GM12892 (cell line): ENCODE measurements around the gene ZNF628.

Experiments used
- DNase-seq: peaks from one replicate; pipeline ENCODE4 v3.0.0; 2011; ENCODE audit not compliant: insufficient read length
- FAIRE-seq: peaks from 2 replicates; lab custom pipeline; 2011; peaks lifted over from hg19 to GRCh38; lab: Jason Lieb, UNC
- POLR2A ChIP-seq: IDR thresholded peaks from 2 replicates; pipeline ENCODE4 v1.6.1; 2011; ENCODE audit warnings: low read depth, low read length, control low read depth
- POLR2AphosphoS5 ChIP-seq: IDR thresholded peaks from 2 replicates; pipeline ENCODE4 v1.6.1; 2011; ENCODE audit warnings: low read depth, low read length, control low read depth
- TAF1 ChIP-seq: IDR thresholded peaks from 2 replicates; pipeline ENCODE4 v1.6.1; 2011; ENCODE audit warnings: low read depth, mild to moderate bottlenecking, control low read depth, low read length, borderline replicate concordance

ZNF628 gene

DNA sequence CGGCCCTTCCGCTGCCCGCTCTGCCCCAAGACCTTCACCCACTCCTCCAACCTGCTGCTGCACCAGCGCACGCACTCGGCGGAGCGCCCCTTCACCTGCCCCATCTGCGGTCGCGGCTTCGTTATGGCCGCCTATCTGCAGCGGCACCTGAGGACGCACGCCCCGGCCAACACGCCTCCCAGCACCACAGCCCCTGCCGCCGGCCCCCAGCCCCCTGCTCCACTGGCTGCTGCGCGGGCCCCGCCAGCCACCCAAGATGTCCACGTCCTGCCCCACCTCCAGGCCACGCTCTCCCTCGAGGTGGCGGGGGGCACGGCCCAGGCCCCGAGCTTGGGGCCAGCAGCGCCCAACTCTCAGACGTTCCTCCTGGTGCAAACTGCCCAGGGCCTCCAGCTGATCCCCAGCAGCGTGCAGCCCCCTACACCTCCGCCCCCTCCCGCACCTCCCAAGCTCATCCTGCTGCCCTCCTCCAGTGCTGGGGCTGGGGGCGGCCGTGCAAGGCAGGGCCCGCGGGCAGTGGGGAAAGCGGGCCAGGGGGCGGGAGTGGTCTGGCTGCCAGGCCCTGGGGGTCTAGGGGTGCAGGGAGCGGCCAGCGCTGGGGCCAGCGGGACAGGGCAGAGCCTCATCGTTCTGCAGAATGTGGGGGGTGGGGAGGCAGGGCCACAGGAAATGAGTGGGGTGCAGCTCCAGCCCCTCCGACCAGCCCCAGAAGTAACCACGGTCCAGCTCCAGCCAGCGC lies 6.7 kb downstream of the ZNF628 start:
- DNase-seq (no peak), FAIRE-seq (no peak)
- TF ChIP-seq POLR2A (no peak), POLR2AphosphoS5 (no peak), TAF1 (no peak)

DNA sequence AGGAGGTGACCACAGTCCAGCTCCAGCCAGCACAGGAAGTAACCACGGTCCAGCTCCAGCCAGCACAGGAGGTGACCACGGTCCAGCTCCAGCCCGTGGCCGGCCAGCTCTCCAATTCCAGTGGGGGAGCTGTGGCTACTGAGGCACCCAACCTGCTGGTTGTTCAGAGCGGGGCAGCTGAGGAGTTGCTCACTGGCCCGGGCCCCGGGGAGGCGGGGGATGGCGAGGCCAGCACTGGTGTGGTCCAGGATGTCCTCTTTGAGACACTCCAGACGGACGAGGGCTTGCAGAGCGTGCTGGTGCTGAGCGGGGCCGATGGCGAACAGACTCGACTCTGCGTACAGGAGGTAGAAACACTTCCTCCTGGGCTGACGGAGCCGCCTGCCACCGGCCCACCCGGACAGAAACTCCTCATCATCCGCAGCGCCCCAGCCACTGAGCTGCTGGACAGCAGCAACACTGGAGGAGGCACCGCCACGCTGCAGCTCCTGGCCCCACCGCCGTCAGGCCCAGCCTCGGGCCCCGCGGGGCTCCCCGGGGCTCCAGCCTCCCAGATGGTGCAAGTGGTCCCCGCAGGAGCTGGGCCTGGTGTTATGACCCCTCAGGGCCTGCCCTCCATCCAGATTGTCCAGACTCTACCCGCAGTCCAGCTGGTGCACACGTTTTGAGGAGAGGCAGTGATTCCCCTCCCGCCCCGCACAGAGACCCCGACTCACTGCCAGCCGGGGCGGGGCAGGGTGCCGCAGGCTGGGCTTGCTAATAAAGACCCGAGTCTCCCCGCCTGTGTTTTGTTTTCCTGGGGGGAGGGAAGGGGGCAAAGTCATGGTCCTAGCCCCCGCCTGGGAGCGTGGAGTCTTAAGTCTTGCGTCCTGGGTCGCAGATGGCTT lies 7.5 kb downstream of the ZNF628 start:
- no peak for TF ChIP-seq TAF1
- TF ChIP-seq POLR2A, result 0 out of 2 replicates have a peak, but pooled peaks have one; percentile 18
- DNase-seq, result no peak
- no peak for FAIRE-seq

- TF ChIP-seq POLR2AphosphoS5 (peak; percentile 54; the same call in 1 of the 2 replicates), POLR2A (peak; percentile 52; the same call in 1 of the 2 replicates), TAF1 (no peak)
- DNase-seq, result peak; percentile 96
- peak; percentile 86 for FAIRE-seq
Observed at GRCh38 chr19:55484593-55485438, 8.4 kb downstream of the ZNF628 start, which contains the start of gene NAT14. Gene NAT14 (plus strand): TSS chr19:55485188. CDS start chr19:55485709, 521 bp downstream.

DNA sequence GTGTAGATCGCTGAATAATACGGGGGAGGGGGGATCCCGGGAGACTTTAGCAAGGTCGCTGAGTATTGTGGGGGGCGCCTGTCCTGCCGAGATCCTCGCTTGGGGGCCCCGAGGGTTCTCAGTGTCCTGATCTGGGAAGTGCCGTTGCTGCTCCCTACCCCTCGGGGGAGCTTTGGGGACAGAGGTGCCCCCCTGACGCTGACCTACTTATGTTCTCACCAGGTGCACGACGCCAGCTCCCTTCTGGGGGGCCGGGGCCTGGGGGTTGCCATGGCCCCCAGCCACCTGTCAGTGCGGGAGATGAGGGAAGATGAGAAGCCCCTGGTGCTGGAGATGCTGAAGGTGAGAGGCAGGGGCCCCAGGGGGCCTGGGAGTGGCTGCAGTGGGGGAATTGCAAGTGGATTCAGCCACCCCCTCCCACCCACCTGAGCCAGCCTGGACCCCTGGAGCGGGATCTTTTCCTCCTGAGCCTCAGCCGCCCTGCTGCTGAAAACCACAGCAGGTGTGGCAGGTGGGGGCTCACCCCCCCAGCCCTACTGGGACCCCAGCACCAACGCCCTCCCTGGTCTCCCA lies 9.1 kb downstream of the ZNF628 start:
- DNase-seq, result no peak
- TF ChIP-seq POLR2A, result no peak
- TF ChIP-seq TAF1, result no peak
- no peak for TF ChIP-seq POLR2AphosphoS5
- FAIRE-seq, result no peak

GRCh38 chr19:55486043-55486970 lies 9.9 kb downstream of the ZNF628 start:
- DNase-seq (no peak), FAIRE-seq (no peak)
- TF ChIP-seq TAF1, result no peak

DNA sequence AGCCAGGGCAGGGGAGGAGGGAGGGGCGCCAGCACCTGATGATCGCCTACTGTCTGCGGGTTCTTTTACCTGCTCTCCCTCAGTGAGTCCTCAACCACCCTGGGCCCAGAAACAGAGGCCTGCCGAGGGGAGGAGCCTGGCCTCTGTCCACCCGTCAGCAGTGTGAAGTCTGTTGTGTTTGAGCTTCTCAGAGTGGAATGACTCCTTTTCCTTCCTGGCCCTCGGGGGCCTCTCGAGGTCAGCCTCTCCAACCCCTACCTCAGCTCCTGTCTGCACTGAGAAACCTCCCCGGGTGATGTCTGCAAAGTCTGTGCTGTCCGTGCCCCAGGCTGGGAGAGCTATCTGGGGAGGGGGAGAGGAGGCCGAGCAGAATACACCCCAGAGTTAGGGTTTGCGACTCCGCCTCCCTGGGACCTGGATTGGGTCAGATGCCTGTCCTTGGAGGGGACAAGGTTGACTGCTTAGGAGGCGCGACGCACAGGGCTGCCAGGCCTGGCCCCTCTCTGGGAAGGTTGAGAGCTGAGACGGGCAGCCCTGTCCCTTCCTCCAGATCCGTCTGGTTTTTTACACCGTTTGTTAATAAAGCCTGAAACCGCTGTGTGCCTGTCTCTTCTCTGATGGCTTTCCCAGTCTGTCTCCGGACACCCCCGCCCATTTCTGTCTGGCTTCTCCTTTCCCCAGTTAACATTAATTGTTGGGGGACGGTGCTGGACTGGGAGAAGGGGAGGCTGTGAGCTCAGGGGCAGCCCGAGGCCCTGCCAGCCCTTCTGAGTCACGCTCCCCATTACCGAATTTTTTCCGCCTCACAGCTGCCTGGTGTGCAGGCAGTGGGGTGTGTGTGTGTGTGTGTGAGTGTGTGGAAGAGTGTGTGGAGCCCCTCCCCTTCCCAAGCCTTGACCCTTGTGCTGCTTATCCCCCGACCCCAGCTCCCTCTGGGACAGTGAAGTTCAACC lies 10.8 kb downstream of the ZNF628 start:
- no peak for TF ChIP-seq POLR2A
- TF ChIP-seq TAF1, result no peak
- TF ChIP-seq POLR2AphosphoS5, result no peak
- FAIRE-seq (no peak), DNase-seq (no peak)

DNA sequence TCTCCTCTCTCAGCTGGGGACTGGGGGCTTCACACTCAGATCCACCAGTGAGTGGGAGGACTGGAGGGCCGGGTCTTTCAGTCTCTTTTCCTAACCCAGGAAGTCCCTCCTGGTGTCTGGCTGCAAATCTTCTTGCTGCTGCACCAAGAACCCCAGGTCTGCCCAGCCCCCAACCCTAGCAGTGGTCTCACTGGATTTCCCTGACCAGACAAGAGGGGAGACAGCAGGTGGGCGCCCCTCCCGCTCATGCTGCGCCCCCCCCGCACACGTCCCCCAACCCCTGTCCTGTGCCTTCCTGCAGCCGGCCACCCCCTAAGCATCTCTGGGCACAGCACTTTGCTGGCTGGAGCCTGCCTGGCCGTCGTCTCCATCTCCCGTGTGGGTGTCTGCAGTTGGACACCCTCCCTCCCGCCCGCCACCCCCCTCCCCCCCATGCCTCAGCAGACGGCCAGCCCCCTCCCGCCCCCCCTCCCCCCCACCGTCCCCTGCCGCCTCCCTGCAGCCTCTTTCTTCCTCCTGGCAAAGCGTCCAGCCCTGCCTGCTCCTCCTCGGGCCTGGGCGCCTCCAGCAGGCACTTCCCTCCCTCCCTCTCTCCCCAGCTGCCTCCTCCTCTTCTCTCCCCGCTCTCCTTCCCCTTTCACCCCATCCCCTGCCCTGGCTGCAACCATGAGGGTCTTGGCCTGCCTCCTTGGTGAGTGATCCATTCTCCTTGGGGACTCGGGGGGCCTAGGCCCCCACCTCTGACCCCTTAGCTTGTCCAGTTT lies 11.7 kb downstream of the ZNF628 start, which contains the start of gene SSC5D:
SSC5D (plus strand) TSS at position 513 of the 764 bp plus-strand sequence; CDS start at position 667, 154 bp downstream.
- TF ChIP-seq POLR2AphosphoS5, result no peak
- TF ChIP-seq POLR2A, result no peak
- TF ChIP-seq TAF1, result no peak
- no peak for FAIRE-seq

GRCh38 chr19:55488986-55489710 lies 12.7 kb downstream of the ZNF628 start:
- DNase-seq (no peak), FAIRE-seq (no peak)
- TF ChIP-seq POLR2A, result no peak
- TF ChIP-seq TAF1, result no peak
- no peak for TF ChIP-seq POLR2AphosphoS5

More for the DNA sequence above, 11.7 kb downstream of the ZNF628 start, which contains the start of gene SSC5D:
- no peak for DNase-seq
